Neural progenitor cell (in vitro differentiated cells): Measurements from ENCODE around the gene CHCHD6.

ENCODE experiments used
- CTCF ChIP-seq: fragments of 200-600 bp; sonication (generic); IDR thresholded peaks from 2 replicates; pipeline ENCODE4 v1.5.1; 2017; ENCODE audit warnings: antibody characterized with exemption, mild to moderate bottlenecking
- EZH2 ChIP-seq: fragments of 200-600 bp; sonication (generic); IDR thresholded peaks from 2 replicates; pipeline ENCODE4 v1.6.1; 2017; ENCODE audit warnings: antibody characterized with exemption, mild to moderate bottlenecking, moderate library complexity

DNA sequence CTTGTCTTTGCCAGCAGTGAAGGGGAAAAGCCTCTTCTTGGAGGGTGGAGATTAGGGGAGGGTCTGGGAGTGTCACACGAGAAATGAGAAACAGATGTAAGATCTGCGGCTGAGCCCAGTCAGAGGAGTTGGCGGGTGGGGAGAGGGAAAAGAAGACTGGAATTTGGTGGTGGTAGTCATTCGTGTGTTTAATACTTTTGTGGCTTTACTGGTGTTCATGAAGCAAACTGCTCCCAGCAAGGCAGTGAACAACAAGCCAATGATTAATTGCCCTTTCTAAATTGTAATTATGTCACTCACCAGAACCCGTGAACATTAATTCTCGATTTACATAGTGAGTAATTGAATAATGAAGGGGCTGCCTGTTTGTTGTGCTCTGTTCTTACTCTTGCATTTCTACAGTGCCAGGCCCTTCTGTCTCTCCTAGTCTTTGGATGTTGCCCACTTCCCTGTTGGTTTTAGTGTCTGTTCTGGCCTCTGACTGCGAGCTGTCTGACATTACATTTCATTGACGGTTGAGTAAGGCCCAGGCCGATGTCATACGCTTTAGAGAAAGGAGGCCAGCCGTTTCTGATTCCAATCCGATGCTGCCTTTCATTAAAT, 78.0 kb downstream of the CHCHD6 start:
- TF ChIP-seq CTCF (no peak), EZH2 (no peak)
